Tibial nerve (tissue), 3 donors: ENCODE results near the gene TRNP1.

Experiments
- POLR2A ChIP-seq, 2 donors: fragments of 450-650 bp; IDR thresholded peaks; one replicate each; pipeline ENCODE4 v1.6.1; 2017; ENCODE audit warnings: antibody characterized with exemption in 2 of 2, mild to moderate bottlenecking in 2 of 2, moderate library complexity in 2 of 2
- TF ChIP-seq, protein P1 (sequence below), 5 experiments: fragments of 200-600 bp in 3 of 5; fragments of 450-650 bp in 2 of 5; sonication (generic) in 3 of 5; IDR thresholded peaks; one replicate each; pipeline ENCODE4 v1.5.1; 2016 to 2019; ENCODE audit warnings: antibody characterized with exemption in 5 of 5, mild to moderate bottlenecking in 3 of 5, moderate library complexity in 2 of 5

- TF ChIP-seq, protein P1, sequence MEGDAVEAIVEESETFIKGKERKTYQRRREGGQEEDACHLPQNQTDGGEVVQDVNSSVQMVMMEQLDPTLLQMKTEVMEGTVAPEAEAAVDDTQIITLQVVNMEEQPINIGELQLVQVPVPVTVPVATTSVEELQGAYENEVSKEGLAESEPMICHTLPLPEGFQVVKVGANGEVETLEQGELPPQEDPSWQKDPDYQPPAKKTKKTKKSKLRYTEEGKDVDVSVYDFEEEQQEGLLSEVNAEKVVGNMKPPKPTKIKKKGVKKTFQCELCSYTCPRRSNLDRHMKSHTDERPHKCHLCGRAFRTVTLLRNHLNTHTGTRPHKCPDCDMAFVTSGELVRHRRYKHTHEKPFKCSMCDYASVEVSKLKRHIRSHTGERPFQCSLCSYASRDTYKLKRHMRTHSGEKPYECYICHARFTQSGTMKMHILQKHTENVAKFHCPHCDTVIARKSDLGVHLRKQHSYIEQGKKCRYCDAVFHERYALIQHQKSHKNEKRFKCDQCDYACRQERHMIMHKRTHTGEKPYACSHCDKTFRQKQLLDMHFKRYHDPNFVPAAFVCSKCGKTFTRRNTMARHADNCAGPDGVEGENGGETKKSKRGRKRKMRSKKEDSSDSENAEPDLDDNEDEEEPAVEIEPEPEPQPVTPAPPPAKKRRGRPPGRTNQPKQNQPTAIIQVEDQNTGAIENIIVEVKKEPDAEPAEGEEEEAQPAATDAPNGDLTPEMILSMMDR (IDR thresholded peaks at IDR 0.05) = no peak
- no peak for TF ChIP-seq POLR2A (IDR thresholded peaks at IDR 0.05)
Measured at GRCh38 chr1:26951216-26951615, 42.3 kb upstream of the TRNP1 start.
